Calu3 (cell line): Measurements from ENCODE around the gene IKZF5. TPM values are rescaled to one million over a fixed set of nuclear protein-coding genes. Genes with fewer than 3 reads are reported as not detected.
A peak's percentile ranks its signal among the peaks of the same experiment; 100 is the strongest.

Experiments
- Bru-seq: library from RNA; stranded (reverse); fragments of 400-500 nt; gene quantifications from one replicate; lab custom pipeline; 2021; lab: Mats Ljungman, UMichigan
- BruChase-seq, 2 experiments: library from RNA; stranded (reverse); fragments of 400-500 nt; gene quantifications; one replicate each; lab custom pipeline; 2021; lab: Mats Ljungman, UMichigan
- BruUV-seq: library from RNA; stranded (reverse); fragments of 400-500 nt; replicated peaks from 2 replicates; lab custom pipeline; 2021; lab: Mats Ljungman, UMichigan
- CTCF ChIA-PET: fragments of 300-600 bp; sonication (Branson Sonifier 250); formaldehyde crosslinking; loops from one replicate; lab custom pipeline; 2022; ENCODE audit warnings: antibody characterized with exemption; lab: Charles Lee
- DNase-seq: peaks from one replicate; pipeline ENCODE4 v3.0.0; 2022
- H3K27ac Mint-ChIP-seq: one replicate; pipeline ENCODE4 v1.8.0; 2022; ENCODE audit warnings: mixed read lengths; ENCODE audit not compliant: unreplicated experiment
- H3K27me3 Mint-ChIP-seq: one replicate; pipeline ENCODE4 v1.8.0; 2022; ENCODE audit warnings: mixed read lengths; ENCODE audit not compliant: unreplicated experiment
- H3K36me3 Mint-ChIP-seq: one replicate; pipeline ENCODE4 v1.8.0; 2022; ENCODE audit warnings: mild to moderate bottlenecking, moderate library complexity, mixed read lengths; ENCODE audit not compliant: insufficient read depth, unreplicated experiment
- H3K4me1 Mint-ChIP-seq: one replicate; pipeline ENCODE4 v1.8.0; 2022; ENCODE audit warnings: mild to moderate bottlenecking, low read depth, mixed read lengths; ENCODE audit not compliant: unreplicated experiment
- H3K4me3 Mint-ChIP-seq: one replicate; pipeline ENCODE4 v1.8.0; 2022; ENCODE audit warnings: mild to moderate bottlenecking, low read depth, moderate library complexity, mixed read lengths; ENCODE audit not compliant: unreplicated experiment
- H3K9me3 Mint-ChIP-seq: one replicate; pipeline ENCODE4 v1.8.0; 2022; ENCODE audit warnings: low read depth, mixed read lengths; ENCODE audit not compliant: unreplicated experiment
- intact Hi-C: fragments of 100-400 bp; cut with micrococcal nuclease; formaldehyde crosslinking; loops from one replicate; pipeline ENCODE4 v1.10.0; 2022; ENCODE audit not compliant: unreplicated experiment
- long read RNA-seq: library from polyadenylated mRNA; stranded (forward); transcript quantifications from one replicate; pipeline ENCODE4 v2.0.0, GENCODE V29; 2022
- total RNA-seq: library from RNA; stranded (reverse); gene quantifications from 2 replicates; pipeline ENCODE4 v1.2.3, GENCODE V29; 2022
- TF ChIP-seq, protein P1 (sequence below): fragments of 200-600 bp; IDR thresholded peaks from one replicate; pipeline ENCODE4 v1.8.0; 2022; ENCODE audit warnings: antibody characterized with exemption; ENCODE audit not compliant: unreplicated experiment

The IKZF5 gene, protein sequence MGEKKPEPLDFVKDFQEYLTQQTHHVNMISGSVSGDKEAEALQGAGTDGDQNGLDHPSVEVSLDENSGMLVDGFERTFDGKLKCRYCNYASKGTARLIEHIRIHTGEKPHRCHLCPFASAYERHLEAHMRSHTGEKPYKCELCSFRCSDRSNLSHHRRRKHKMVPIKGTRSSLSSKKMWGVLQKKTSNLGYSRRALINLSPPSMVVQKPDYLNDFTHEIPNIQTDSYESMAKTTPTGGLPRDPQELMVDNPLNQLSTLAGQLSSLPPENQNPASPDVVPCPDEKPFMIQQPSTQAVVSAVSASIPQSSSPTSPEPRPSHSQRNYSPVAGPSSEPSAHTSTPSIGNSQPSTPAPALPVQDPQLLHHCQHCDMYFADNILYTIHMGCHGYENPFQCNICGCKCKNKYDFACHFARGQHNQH
- total RNA-seq (5.8 and 9.2 TPM in 2 replicates), Bru-seq, nascent RNA (percentile 77 among the genes with signal in this experiment), BruChase-seq, experiment 1, labeled RNA remaining after a 6-hour chase (percentile 60 among the genes with signal in this experiment), BruChase-seq, experiment 2, labeled RNA remaining after a 2-hour chase (percentile 78 among the genes with signal in this experiment)
- long read RNA-seq, full-length matches to known transcripts = 7 of 9 reads
- long read RNA-seq, partial matches to known transcripts = 0 of 9 reads
- long read RNA-seq, other reads (novel, unspliced or antisense) = 2 of 9 reads

DNA sequence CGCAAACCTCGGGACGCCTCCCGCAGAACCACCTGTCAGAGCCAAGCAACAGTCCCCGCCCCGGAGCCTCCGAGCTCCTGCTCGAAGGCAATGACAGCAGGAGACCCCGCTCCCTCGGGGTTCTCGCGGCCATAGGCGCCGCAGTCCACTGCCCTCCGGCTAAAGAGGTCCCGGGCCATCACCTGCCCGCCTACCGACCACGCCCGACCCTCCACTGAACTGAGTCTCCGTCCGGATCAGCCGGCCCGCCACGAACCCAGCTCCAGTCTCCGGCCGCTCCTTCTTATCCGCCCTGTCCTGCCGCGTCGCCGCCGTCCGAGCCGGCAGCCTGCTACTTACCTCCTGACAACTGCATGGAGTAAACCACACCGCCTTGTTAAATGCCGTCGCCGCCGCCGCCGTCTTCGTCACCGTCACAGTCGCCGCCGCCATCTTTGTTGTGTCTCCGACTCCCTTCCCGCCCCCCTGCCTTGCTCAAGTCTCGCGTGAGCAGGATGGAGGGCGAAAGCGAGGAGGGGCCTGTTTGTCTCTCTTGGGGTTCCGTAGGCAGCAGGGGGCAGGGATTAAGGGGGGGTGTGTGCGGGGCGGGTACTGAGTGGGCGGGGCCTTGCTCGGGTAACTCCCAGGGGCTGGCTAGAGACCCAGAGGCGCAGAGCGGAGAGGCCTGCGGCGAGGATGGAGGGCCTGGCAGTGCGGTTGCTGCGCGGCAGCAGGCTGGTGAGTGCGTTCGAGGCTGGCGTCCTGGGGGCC lies at the start of gene IKZF5, which contains the start of gene ACADSB:
TSS of gene IKZF5 (minus strand) at position 441 of the 750 bp plus-strand sequence. CDS start 10,170 bp downstream, outside the sequence.
TSS of gene ACADSB (plus strand) at position 652 of the 750 bp plus-strand sequence. CDS start at position 676, 24 bp downstream.
- intact Hi-C loops = no loop called here
- no TSS peak for BruUV-seq
- no peaks in the 10 kb centered on the region for H3K27me3 Mint-ChIP-seq
- no peaks in the 10 kb centered on the region for H3K4me1 Mint-ChIP-seq
- no peaks in the 10 kb centered on the region for H3K9me3 Mint-ChIP-seq
- peaks cover 26% of the 10 kb centered on the region for H3K36me3 Mint-ChIP-seq
- CTCF ChIA-PET = interaction anchor here (1.4 kb wide), 1 partner anchor 10 kb away, joined by 3 read pairs; no protein-coding TSS in a partner anchor
- peak within 1 kb of the TSS; percentile 91 for H3K27ac Mint-ChIP-seq
- peak; percentile 89 for DNase-seq
- TF ChIP-seq, protein P1, sequence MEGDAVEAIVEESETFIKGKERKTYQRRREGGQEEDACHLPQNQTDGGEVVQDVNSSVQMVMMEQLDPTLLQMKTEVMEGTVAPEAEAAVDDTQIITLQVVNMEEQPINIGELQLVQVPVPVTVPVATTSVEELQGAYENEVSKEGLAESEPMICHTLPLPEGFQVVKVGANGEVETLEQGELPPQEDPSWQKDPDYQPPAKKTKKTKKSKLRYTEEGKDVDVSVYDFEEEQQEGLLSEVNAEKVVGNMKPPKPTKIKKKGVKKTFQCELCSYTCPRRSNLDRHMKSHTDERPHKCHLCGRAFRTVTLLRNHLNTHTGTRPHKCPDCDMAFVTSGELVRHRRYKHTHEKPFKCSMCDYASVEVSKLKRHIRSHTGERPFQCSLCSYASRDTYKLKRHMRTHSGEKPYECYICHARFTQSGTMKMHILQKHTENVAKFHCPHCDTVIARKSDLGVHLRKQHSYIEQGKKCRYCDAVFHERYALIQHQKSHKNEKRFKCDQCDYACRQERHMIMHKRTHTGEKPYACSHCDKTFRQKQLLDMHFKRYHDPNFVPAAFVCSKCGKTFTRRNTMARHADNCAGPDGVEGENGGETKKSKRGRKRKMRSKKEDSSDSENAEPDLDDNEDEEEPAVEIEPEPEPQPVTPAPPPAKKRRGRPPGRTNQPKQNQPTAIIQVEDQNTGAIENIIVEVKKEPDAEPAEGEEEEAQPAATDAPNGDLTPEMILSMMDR = no peak
- H3K4me3 Mint-ChIP-seq = peak within 1 kb of the TSS; percentile 91

DNA sequence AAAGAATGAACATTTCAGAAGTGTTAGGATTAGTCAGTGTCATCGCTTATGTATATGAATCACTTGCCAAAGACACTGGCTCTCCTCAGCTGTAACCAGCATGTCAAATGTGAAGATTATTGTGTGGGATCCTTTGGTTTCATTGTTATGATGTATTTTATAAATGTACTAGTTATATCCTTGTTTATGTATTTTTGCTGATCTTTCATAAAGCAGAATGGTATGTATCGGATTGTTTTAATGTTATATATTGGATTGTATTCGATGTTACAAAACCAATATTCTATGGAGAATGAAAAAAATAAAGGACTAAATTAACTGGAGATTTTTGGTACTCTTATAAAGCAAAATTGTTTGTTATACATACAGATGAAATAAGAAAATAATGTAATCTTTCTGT lies 49.4 kb upstream of the IKZF5 start:
- no TSS peak for BruUV-seq
- Mint-ChIP-seq H3K4me3 (no peak overlapping the region), H3K9me3 (no peaks in the 10 kb centered on the region), H3K27ac (no peak overlapping the region), H3K27me3 (peaks cover 8% of the 10 kb centered on the region), H3K4me1 (no peaks in the 10 kb centered on the region), H3K36me3 (no peaks in the 10 kb centered on the region)
- CTCF ChIA-PET = no interaction called here
- TF ChIP-seq, protein P1 = no peak
- no peak for DNase-seq
- intact Hi-C loops = no loop called here

DNA sequence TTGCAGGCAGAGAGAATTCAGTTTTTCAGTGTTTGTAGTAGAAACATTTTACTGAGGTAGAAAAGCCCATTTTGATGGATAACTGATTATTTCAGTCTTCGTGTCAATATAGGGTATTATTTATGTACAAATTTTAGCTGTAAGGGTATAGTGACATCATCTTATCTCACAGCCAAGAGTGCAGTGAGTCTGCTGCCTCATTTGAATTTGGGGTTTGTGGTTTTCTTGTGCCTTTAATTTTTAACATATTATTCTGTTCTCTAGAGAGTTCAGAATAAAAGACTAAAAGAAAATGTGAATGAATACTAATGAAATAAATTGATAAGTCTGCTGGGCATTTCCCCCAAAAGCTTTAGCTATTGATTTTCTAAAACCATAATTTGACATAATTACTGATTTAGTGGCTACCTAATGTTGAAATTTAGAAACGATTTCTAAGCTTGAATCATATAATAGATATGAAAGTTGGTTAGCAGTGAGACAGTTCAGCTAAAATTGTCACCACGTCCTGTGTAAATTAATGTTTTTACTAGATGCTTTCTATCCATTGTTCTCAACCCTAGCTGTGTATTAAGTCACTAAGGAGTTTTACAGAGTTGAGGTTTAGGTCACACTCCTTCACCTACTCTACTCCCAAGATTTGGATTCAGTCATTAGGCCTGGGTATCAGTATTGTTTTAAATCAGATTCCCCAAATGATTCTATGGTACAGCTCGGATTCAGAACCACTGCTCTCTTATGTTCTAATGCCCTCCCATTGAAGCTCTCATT lies 37.6 kb upstream of the IKZF5 start:
- no peaks in the 10 kb centered on the region for H3K4me1 Mint-ChIP-seq
- no TSS peak for BruUV-seq
- no peak overlapping the region for H3K4me3 Mint-ChIP-seq
- H3K27ac Mint-ChIP-seq = no peak overlapping the region
- no peaks in the 10 kb centered on the region for H3K36me3 Mint-ChIP-seq
- TF ChIP-seq, protein P1 = no peak
- DNase-seq = no peak
- H3K9me3 Mint-ChIP-seq = no peaks in the 10 kb centered on the region
- H3K27me3 Mint-ChIP-seq = no peaks in the 10 kb centered on the region
- intact Hi-C loops = no loop called here
- CTCF ChIA-PET = no interaction called here
